K562 (cell line): ENCODE results near the gene MEAF6.

Experiments
- EP300 ChIP-seq: IDR thresholded peaks from 2 replicates; pipeline ENCODE4 v1.6.1; 2012; ENCODE audit warnings: low read length, improper control_type of control experiment
- HDGF ChIP-seq: fragments of 450-650 bp; IDR thresholded peaks from 2 replicates; pipeline ENCODE4 v1.6.1; 2016
- TF ChIP-seq, protein P1 (sequence below), 3 experiments: IDR thresholded peaks in 2 of 3; conservative IDR thresholded peaks in 1 of 3; 2 replicates each; pipeline ENCODE4 v1.5.1; 2011 to 2012; ENCODE audit warnings: low read length in 3 of 3, mild to moderate bottlenecking in 3 of 3, control low read depth in 2 of 3, improper control_type of control experiment in 1 of 3, inconsistent platforms in 1 of 3, low read depth in 1 of 3, mixed read lengths in 1 of 3, moderate library complexity in 1 of 3; ENCODE audit not compliant: insufficient read depth in 2 of 3

GRCh38 chr1:37461698-37462436 is 52.7 kb downstream of the MEAF6 start:
- TF ChIP-seq, protein P1, sequence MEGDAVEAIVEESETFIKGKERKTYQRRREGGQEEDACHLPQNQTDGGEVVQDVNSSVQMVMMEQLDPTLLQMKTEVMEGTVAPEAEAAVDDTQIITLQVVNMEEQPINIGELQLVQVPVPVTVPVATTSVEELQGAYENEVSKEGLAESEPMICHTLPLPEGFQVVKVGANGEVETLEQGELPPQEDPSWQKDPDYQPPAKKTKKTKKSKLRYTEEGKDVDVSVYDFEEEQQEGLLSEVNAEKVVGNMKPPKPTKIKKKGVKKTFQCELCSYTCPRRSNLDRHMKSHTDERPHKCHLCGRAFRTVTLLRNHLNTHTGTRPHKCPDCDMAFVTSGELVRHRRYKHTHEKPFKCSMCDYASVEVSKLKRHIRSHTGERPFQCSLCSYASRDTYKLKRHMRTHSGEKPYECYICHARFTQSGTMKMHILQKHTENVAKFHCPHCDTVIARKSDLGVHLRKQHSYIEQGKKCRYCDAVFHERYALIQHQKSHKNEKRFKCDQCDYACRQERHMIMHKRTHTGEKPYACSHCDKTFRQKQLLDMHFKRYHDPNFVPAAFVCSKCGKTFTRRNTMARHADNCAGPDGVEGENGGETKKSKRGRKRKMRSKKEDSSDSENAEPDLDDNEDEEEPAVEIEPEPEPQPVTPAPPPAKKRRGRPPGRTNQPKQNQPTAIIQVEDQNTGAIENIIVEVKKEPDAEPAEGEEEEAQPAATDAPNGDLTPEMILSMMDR (IDR thresholded peaks at IDR 0.05 in 2 of 3, conservative IDR thresholded peaks at IDR 0.05 in 1 of 3; ENCODE audit: insufficient read depth in 2 of 3, low read depth in 1 of 3, low read length in 3 of 3), result no peak
- TF ChIP-seq EP300, result no peak
- no peak for TF ChIP-seq HDGF
